GM19035 (cell line): ENCODE results near the gene SYNC.
A peak's percentile ranks its signal among the peaks of the same experiment; 100 is the strongest.
"Not testable (repeated sequence)": the region's sequence is repeated elsewhere in the genome, so short reads cannot be mapped to it uniquely, and the experiment has no call there.

Experiments used
- ATAC-seq: cut with Tn5 transposase; IDR thresholded peaks from one replicate; pipeline ENCODE4 v1.9.1; 2021; ENCODE audit not compliant: unreplicated experiment

Gene SYNC

DNA sequence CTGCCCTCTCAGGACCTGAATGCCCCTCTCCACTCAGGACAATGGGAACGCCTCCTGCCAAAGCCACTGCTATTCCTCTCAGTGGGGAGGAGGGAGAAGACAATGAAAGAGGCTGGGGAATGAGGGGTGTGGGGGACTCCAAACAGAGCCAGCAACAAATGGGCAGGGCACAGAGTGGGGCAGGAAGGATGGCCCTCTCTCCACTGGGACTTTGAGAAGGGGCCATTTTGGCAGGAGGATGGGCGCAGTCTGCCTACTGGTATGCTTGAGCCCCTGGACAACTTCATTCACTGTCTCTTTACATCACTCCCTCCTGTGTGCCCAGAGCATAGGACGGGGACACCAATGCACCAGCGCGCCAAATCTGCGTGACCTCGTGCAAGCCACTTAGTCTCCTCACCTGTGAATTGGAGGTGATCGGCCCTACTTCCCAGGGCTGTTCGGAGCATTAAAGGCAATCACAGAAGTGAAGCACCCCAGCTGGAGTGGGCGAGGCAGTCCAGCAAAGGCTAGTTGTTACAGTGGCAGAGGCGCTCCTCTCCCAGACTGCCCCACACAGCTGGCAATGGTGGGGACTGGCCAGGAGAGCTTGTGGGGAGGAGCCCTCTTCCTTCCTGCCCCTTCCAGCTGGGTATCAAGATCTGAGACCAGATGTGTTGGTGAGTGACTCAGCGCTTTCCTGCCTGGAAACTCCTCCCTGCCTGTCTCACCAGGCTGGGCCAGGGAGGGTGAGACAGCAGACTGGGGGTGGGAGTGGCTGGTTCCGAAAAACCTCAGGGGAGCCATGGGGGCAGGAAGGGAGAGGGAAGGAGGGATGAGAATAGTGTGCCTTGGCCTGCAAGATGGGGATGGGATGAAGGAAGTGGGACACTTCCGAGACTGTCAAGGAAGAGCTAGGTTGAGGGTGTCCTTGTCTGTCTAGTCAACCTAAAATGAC is 22.4 kb upstream of the SYNC start:
- ATAC-seq: no peak

- no peak for ATAC-seq
These were observed 17.2 kb upstream of the SYNC start for GRCh38 chr1:32719681-32720275.

GRCh38 chr1:32718527-32718926 is 16.0 kb upstream of the SYNC start:
- no peak for ATAC-seq

DNA sequence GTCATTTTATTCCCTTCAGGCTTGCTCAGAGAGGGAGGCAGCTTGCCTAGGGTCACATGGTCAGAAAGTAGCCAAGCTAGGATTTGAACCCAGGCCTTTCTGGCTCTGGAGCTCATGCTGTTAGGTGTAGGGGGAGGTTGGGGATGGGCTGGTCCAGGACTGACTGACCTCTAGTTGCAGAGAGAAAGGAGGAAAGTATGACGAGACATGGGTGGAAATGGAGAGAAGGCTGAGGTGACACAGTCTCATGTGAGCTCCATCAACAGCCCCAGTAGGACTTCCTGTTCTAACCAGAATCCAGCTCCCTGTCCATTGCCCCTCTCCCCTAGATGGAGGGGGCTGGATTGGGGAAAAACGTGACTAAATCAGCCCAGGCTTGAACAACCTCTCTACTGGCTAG is 15.5 kb upstream of the SYNC start:
- ATAC-seq: no peak

DNA sequence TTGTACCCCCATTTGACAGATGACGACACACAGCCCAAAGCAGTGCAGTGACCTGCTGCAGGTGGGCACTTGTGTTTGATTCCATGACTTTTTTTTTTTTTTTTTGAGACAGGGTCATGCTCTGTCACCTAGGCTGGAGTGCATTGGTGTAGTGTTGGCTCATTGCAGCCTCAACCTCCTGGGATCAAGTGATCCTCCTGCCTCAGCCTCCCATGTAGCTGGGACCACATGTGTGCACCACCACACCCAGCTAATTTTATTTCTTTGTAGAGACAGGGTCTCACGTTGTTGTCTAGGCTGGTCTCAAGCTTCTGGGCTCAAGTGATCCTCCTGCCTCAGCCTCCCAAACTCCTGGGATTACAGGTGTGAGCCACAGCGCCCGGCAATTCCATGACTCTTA is 14.9 kb upstream of the SYNC start:
- ATAC-seq: no peak

GRCh38 chr1:32716312-32717148 is 14.0 kb upstream of the SYNC start:
- ATAC-seq: peak; percentile 65

DNA sequence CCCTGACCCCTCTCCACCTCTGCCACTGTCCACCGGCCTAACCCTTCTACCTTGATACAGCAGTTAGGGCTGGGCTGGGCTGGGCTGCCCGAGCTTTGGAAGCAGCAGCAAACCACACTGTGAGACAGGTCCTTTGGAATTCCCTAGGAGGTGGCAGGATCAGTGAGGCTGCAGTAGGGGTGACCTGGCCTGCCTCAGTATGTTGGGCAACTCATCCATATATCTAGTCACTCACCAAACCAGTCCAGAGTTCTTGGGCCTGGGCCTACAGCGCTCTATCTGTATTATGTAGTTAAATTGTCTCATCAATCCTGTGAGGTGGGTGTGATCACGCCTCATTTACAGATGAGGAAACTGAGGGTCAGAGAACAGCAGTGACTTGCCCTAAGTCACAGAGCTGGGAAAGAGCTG is 13.3 kb upstream of the SYNC start:
- ATAC-seq: no peak

- ATAC-seq: no peak
These were observed 11.7 kb upstream of the SYNC start for GRCh38 chr1:32714277-32714676.

DNA sequence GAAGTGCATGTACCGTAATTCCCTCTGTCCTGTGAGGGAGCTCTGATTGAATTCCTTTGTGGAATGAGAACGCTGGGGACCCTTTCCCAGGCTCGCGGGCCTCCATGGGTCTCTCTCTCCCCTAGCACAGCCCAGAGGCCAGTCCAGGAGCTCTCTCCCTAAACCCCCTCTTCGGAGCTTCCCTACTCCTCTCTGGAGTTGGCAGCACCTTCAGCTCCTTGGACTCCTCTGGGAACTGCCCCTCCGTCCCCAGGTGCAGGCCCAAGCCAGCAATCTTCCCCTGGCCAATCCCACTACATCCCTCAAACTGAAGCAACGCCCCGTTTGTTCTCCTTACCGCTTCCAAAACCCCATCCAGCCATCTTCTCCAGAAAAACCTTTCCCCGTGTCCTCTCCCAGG is 10.5 kb upstream of the SYNC start:
- no peak for ATAC-seq

- ATAC-seq: not testable (repeated sequence)
These were observed 8.7 kb upstream of the SYNC start for GRCh38 chr1:32711221-32711620.

GRCh38 chr1:32709476-32709875 is 6.9 kb upstream of the SYNC start:
- ATAC-seq: no peak

GRCh38 chr1:32709075-32709474 is 6.5 kb upstream of the SYNC start:
- no peak for ATAC-seq

- no peak for ATAC-seq
These were observed 3.9 kb upstream of the SYNC start for GRCh38 chr1:32706491-32706890.

- no peak for ATAC-seq
These were observed 2.9 kb upstream of the SYNC start for GRCh38 chr1:32705516-32705915.

DNA sequence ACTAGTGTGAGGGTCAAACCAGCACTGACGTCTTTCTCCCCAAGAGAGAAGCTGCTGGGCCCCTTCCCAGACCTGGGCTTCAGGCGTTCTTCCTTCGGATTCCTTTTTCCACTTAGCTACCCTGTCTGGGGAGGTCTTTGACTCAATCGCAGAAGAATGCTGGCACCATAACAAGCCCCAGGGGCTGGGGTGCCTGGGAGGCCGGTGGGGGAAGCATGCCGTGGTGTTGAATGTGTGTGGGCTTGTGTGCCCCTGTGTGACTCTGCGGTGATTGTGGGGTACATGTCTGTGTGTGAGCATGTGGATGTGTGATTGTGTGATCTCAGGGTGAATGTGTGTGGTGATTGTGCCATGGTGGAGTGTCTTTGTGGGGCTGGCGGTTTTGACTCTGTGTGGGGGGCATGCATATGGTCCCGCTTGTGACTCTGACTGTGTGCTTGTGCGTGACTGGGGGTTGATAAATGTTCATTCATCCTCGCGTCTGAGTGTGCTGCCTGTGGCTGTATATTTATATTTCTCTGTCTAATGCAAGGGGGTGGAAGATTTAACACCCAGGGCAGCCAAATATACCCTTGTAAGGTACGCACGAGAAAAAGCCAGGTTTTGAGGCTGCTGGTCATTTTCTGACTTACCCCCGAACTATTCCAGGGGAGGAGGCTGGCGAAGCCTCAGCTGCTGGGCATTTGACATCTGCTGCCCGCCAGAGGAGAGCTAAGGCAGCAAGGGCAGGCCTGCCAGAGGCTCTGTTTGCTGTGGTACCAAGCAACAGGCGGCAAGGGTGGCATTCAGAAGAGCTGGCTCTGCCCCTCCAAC is 1.1 kb upstream of the SYNC start:
- ATAC-seq: no peak

DNA sequence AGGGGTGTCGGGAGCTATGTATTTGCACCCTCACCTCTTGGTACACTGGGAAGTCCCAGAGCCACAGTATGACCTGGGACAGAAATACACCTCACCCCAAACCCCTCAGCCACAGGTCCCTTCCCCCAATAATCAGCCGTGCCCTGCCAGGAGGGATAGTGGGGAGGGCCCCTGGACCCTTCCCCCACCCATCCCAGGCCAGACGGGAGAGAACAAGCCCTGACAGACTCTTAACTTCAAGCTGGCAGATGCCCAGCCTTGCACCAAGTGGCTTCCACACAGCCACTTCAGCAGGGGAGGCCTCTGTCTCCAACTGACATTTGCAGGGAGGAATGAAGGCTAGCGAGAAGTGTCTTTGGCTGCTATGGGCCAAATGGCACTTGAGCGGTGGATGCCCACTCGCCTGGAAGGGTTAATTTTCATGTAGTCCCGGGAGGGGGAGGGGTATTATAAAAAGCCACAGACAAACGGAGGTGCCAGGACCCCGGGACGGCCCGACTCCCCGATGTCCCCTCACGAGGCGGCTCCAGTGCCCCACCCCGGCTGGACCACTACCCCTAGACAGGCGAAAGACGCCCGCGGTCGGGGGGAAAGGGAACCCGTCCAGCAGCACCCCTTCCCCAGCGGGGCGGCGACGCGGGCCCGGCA is 495 bp downstream of the SYNC start:
- no peak for ATAC-seq

DNA sequence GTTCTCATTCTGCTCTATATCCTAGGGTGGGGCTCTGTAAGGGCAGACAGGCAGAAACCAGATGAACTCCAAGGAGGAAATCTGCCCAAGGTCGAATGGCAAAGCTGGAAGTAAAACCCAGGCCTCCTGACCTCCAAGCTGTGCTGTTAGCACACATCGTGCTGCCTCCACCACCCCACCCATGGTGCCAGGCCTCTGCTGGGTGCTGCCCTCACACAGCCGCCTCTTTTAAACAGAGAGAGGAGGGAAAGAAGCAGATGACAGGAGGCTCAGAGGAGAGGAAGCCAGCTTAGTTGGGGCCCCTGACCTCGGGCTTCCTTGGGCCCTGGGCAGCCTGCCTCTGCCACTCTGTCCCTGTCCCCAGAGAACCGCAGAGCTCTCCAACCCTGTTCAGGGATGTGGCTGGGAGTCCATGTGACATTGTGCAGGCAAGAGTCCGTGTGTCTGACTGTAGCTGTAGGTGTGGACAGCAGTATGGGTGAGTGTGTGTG is 1.1 kb downstream of the SYNC start:
- no peak for ATAC-seq

- ATAC-seq: not testable (repeated sequence)
These were observed 5.6 kb downstream of the SYNC start for GRCh38 chr1:32696996-32697395.

DNA sequence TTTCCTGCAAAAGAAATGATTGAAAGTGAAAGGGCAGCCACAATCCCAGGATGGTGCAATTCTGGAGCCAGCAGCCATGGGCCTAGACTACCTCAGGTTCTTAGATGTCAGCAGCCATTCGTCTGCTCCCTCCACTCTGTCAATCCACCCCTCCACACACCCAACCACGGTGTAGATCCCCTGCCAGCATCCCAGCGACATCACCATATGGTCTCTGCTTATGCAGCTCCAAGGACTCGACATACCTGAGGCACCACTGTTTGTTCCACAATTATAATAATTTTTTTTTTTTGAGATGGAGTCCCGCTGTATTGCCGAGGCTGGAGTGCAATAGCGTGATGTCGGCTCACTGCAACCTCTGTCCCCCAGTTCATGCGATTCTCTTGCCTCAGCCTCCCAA is 6.5 kb downstream of the SYNC start:
- ATAC-seq: no peak
